HAP-1 (cell line): Measurements from ENCODE around the gene TMC6.

Source experiments
- DNase-seq, 2 experiments: peaks; one replicate each; pipeline ENCODE4 v3.0.0-alpha.2; 2016 to 2020; ENCODE audit warnings: low spot score in 2 of 2
- H3K27me3 ChIP-seq: fragments of 250-450 bp; sonication (Bioruptor Pico); 2 replicates; pipeline ENCODE4 v1.5.1; 2020; ENCODE audit warnings: low read depth, mild to moderate bottlenecking, moderate library complexity
- H3K36me3 ChIP-seq: fragments of 250-450 bp; sonication (Bioruptor Pico); replicated peaks from 2 replicates; pipeline ENCODE4 v1.5.1; 2020; ENCODE audit warnings: mild to moderate bottlenecking
- H3K4me1 ChIP-seq: fragments of 250-450 bp; sonication (Bioruptor Pico); 2 replicates; pipeline ENCODE4 v1.5.1; 2020; ENCODE audit warnings: mild to moderate bottlenecking
- H3K4me3 ChIP-seq: fragments of 250-450 bp; sonication (Bioruptor Pico); 2 replicates; pipeline ENCODE4 v1.5.1; 2020; ENCODE audit warnings: mild to moderate bottlenecking, moderate library complexity
- H3K9me3 ChIP-seq: fragments of 250-450 bp; sonication (Bioruptor Pico); 2 replicates; pipeline ENCODE4 v1.5.1; 2020; ENCODE audit warnings: mild to moderate bottlenecking, moderate library complexity
- in situ Hi-C: fragments of 300-500 bp; cut with MboI; formaldehyde crosslinking; loops from 3 replicates; pipeline ENCODE4 v1.14.3; 2020; ENCODE audit warnings: low sequenced_read_pairs, inconsistent platforms, mixed read lengths

Gene TMC6

GRCh38 chr17:78134899-78135385 lies 6.4 kb upstream of the TMC6 start:
- in situ Hi-C loops = no loop called here
- no peaks in the 10 kb centered on the region for H3K9me3 ChIP-seq
- H3K4me1 ChIP-seq = peaks cover 1% of the 10 kb centered on the region; the same call in 1 of the 2 replicates
- DNase-seq = no peak
- no peak overlapping the region for H3K4me3 ChIP-seq
- H3K36me3 ChIP-seq = no peaks in the 10 kb centered on the region
- H3K27me3 ChIP-seq = peaks cover 3% of the 10 kb centered on the region

GRCh38 chr17:78133971-78134898 lies 5.7 kb upstream of the TMC6 start:
- no peaks in the 10 kb centered on the region for H3K36me3 ChIP-seq
- in situ Hi-C loops = no loop called here
- DNase-seq = peak; percentile 21 to 79
- H3K27me3 ChIP-seq = peaks cover 3% of the 10 kb centered on the region
- H3K9me3 ChIP-seq = no peaks in the 10 kb centered on the region
- no peaks in the 10 kb centered on the region for H3K4me1 ChIP-seq
- no peak overlapping the region for H3K4me3 ChIP-seq

- no peaks in the 10 kb centered on the region for H3K9me3 ChIP-seq
- DNase-seq = no peak
- no peaks in the 10 kb centered on the region for H3K36me3 ChIP-seq
- H3K4me1 ChIP-seq = peaks cover 4% of the 10 kb centered on the region; the same call in 1 of the 2 replicates
- in situ Hi-C loops = no loop called here
- peaks cover 3% of the 10 kb centered on the region for H3K27me3 ChIP-seq
- H3K4me3 ChIP-seq = no peak overlapping the region
Measured at GRCh38 chr17:78133179-78133951, 4.8 kb upstream of the TMC6 start.

- Histone ChIP-seq H3K4me3 (no peak overlapping the region), H3K36me3 (no peaks in the 10 kb centered on the region)
Measured at GRCh38 chr17:78132767-78133178, 4.2 kb upstream of the TMC6 start.

GRCh38 chr17:78132084-78132676 lies 3.6 kb upstream of the TMC6 start:
- Histone ChIP-seq H3K4me1 (peaks cover 4% of the 10 kb centered on the region; the same call in 1 of the 2 replicates), H3K9me3 (no peaks in the 10 kb centered on the region), H3K27me3 (peaks cover 3% of the 10 kb centered on the region), H3K4me3 (no peak overlapping the region), H3K36me3 (no peaks in the 10 kb centered on the region)
- in situ Hi-C loops = no loop called here
- DNase-seq = peak in 1 of 2 experiments; percentile 37

More at GRCh38 chr17:78132767-78133178, 4.2 kb upstream of the TMC6 start:
- Histone ChIP-seq H3K9me3 (no peaks in the 10 kb centered on the region), H3K27me3 (peaks cover 3% of the 10 kb centered on the region), H3K4me1 (peaks cover 4% of the 10 kb centered on the region; the same call in 1 of the 2 replicates)
- no peak for DNase-seq
- in situ Hi-C loops = no loop called here

GRCh38 chr17:78131172-78132083 lies 2.9 kb upstream of the TMC6 start:
- H3K4me1 ChIP-seq = peaks cover 4% of the 10 kb centered on the region; the same call in 1 of the 2 replicates
- in situ Hi-C loops = no loop called here
- no peak for DNase-seq
- H3K9me3 ChIP-seq = no peaks in the 10 kb centered on the region
- no peak overlapping the region for H3K4me3 ChIP-seq
- H3K27me3 ChIP-seq = peaks cover 3% of the 10 kb centered on the region
- no peaks in the 10 kb centered on the region for H3K36me3 ChIP-seq

GRCh38 chr17:78130437-78131101 lies 2.0 kb upstream of the TMC6 start, which contains the start of gene TMC8:
TSS of gene TMC8 (plus strand) at chr17:78130771. CDS start at chr17:78131589, 818 bp downstream.
- no peak for DNase-seq
- in situ Hi-C loops = no loop called here
- H3K36me3 ChIP-seq = no peaks in the 10 kb centered on the region
- peaks cover 4% of the 10 kb centered on the region; the same call in 1 of the 2 replicates for H3K4me1 ChIP-seq
- H3K9me3 ChIP-seq = no peaks in the 10 kb centered on the region
- H3K4me3 ChIP-seq = no peak within 1 kb of the TSS
- peaks cover 3% of the 10 kb centered on the region for H3K27me3 ChIP-seq

- Histone ChIP-seq H3K27me3 (peaks cover 3% of the 10 kb centered on the region), H3K4me1 (peaks cover 4% of the 10 kb centered on the region; the same call in 1 of the 2 replicates)
- no peak for DNase-seq
Measured at GRCh38 chr17:78130090-78130436, 1.5 kb upstream of the TMC6 start.

GRCh38 chr17:78129351-78130089 lies 965 bp upstream of the TMC6 start:
- no peak for DNase-seq
- in situ Hi-C loops = no loop called here
- Histone ChIP-seq H3K27me3 (peaks cover 3% of the 10 kb centered on the region), H3K9me3 (no peaks in the 10 kb centered on the region), H3K4me1 (peaks cover 4% of the 10 kb centered on the region; the same call in 1 of the 2 replicates), H3K4me3 (no peak overlapping the region; the same call in 1 of the 2 replicates), H3K36me3 (no peaks in the 10 kb centered on the region)

More at GRCh38 chr17:78130090-78130436, 1.5 kb upstream of the TMC6 start:
- Histone ChIP-seq H3K9me3 (no peaks in the 10 kb centered on the region), H3K36me3 (no peaks in the 10 kb centered on the region), H3K4me3 (no peak overlapping the region)
- in situ Hi-C loops = no loop called here

- peaks cover 3% of the 10 kb centered on the region for H3K27me3 ChIP-seq
- H3K4me1 ChIP-seq = peaks cover 4% of the 10 kb centered on the region; the same call in 1 of the 2 replicates
- H3K4me3 ChIP-seq = peak overlapping the region; percentile 59
- H3K36me3 ChIP-seq = no peaks in the 10 kb centered on the region
- no peaks in the 10 kb centered on the region for H3K9me3 ChIP-seq
- in situ Hi-C loops = no loop called here
- DNase-seq = peak in 1 of 2 experiments; percentile 59
Measured at GRCh38 chr17:78127888-78128550, 536 bp downstream of the TMC6 start.

GRCh38 chr17:78127239-78127887 lies 1.2 kb downstream of the TMC6 start:
- no peak for DNase-seq
- H3K4me3 ChIP-seq = peak overlapping the region; percentile 59
- H3K9me3 ChIP-seq = no peaks in the 10 kb centered on the region
- in situ Hi-C loops = no loop called here
- peaks cover 4% of the 10 kb centered on the region; the same call in 1 of the 2 replicates for H3K4me1 ChIP-seq
- H3K27me3 ChIP-seq = peaks cover 3% of the 10 kb centered on the region
- H3K36me3 ChIP-seq = no peaks in the 10 kb centered on the region
